Measurements from ENCODE around the gene HAUS2.
"Not testable (repeated sequence)": the region's sequence is repeated elsewhere in the genome, so short reads cannot be mapped to it uniquely, and the experiment has no call there.

HAUS2 gene

DNA sequence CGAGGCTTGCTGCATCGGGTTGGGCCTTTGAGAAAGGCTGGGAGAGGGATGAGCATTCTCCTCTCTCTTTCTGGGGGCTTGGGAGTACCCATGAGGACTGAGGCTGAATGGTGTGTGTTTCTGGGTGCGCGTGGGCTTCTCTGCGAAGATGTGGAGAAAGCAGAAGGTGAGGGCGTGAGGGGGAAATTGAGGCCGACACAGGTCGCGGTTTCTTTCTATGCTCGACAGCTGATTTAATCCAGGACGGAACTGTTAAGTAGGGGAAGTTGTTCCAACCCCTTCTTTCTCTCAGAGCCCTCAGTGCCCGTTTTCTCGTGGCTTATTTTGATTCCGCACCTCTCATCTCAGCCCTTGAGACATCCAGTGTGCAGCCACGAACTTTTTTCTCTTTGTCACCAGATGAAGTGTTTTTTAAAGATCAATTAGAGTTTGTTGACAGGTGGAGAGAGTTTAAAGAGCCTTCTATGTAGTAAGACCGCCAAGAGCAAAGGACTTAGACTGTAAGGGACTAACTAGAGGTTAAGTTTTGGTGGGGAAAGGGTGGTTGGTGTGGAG is 27.5 kb downstream of the HAUS2 start:
- no peak for DNase-seq

DNA sequence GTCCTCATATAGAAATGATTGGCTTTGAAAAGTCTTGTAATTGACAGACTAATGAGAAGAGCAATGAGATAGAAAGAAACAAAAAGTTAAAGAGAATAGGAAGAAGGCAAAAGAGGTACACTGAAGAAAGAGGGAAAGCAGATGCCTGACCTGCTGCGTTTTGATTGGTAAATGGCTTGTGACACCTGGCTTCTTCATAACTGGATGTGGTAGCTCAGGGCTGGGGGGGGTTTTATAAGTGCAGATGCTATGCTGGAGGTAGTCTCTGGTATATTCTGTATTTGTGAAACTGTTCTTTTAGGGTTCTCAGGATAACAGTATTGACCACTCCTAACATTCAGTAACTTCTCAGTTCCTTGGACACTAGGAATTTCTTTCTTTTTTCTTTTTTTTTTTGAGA is 28.1 kb downstream of the HAUS2 start:
- DNase-seq = no peak

DNA sequence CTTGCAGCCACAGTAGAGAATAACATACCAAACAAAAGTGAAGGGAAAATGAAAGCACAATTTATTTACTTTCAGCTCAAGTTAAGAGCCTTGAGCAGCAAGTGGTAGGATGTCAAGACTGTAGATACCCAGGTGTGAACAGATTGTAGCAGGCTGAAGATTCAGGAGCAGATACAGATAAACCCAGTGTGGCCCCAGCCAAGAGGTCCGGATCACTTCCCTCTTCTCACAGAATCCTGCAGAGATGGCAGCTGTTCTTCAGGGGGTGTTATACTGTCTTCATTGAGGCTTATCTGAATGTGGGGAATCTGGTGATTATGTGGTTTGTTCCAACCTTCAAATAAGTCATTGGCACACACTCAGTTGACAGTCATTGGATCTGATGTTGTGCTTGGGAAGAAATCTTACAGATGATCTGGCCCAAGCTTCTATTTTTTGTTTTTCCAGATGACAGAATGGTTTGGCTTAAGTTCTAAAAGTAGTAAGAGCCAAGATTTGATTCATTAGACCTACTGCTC is 28.9 kb downstream of the HAUS2 start:
- DNase-seq = no peak

DNA sequence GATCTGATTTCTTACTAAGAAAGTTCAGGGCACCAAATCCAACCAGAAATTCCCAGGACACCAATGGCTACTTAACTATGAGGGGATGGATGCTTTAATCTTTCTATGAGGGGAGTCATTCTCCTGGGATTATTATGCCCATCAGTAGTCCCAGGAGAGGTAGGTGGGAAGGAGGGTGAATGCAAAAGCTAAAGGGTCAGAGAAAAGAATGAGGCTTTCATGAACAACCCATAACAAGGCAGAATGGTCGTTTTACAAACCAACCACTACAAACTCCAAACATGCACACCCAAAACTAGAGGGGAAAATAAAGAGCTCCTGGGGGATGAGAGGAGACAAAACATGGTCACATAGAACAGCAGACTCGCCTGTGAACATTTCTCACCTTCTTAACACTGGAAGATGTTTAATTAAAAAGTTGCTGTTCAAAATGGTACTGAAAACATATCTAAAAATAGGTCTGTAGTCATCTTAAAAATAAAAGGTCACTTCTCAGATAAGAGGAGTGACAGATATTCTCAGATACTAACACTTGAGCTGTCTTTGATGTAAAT is 30.4 kb downstream of the HAUS2 start:
- DNase-seq = no peak

DNA sequence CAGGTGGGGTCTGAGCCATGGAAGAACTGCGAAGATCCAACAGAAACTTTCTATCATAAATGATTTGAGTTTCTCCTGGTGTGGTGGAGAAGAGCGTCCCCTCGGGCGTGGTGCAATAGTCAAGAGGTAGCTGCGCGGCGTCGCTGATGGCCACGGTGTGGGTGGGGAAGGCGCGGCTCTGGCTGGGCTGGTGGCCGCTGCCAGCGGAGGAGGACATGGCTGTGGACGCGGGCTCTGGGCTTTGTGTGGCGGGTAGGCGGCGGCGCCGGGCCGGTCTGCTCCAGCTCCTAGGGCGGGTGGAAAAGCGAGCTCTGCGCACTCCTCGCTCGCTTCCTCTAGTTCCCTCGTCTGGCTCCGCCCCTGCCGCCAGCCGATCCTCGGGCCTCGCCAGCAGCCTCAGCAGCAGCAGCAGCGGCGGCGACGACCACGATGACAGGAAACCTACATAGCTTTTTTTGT is 32.7 kb downstream of the HAUS2 start:
- peak; percentile 85 for DNase-seq

DNA sequence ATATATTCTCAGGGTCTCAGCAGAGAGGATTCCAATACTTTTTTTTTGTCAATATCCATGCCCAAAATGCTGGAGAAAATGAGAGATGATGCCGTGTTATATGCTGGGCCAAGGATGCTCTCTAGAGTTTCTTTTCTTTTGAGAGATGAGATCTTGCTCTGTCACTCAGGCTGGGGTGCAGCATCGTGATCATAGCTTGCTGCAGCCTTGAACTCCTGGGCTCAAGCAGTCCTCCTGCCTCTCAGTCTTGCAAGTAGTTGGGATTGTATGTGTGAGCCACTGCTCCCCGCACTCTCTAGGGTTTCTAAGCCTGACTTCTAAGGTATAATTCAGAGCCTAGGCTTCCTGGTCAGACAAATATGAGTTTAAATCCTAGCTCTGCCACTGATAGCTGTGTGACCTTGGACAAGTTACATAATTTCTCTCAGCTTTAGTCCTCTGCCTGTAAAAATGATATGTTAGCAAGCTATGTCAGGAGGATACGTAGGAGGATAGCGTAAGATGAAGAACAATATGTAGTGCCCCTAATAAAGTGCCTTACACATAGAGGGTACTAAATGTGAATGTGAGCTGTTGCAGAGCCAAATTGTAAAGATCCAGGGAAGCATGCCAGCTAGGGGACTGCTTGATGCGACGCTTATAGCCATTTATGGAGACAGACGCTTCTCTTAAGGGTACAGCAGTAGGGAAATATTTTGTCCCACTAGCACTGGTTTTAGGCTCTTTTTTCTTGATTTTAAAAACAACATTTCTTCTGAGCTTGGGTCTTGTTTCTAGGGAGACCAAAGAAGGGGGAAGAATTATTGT is 34.1 kb downstream of the HAUS2 start:
- DNase-seq = no peak

DNA sequence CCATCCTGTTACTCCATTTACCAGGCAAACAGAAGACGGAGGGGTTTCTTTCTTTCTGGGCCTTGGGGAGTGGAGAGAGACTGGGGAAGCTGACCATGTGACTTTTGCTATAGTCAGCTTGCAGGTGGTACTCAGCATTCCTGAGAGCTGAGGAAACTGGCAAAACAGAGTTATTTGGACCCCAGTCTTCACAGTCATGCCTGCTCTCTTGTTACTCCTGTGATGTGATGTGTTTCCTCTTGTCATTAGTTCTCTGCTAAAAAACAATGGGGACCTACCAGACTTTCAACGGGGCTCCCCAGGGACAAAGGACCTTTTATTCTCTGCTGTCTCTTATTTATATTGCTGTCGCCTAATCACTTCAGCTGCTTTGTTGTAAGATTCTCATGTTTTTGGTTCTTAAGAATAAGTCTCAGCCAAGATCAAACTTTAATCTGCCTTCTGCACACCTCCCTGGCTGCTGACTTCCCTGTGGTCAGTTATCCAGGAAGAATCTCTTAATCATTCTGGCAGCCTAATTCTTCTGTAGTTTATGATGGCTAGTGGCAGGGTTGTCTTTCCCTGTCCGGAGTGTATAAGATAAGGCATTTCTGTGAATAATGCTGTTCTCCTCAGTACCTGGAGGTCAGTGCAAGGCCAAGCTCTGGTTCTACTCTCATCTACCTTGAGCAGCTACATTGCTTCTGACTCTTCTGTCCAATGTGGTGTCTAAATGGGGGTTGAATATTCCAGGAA is 35.6 kb downstream of the HAUS2 start:
- no peak for DNase-seq

DNA sequence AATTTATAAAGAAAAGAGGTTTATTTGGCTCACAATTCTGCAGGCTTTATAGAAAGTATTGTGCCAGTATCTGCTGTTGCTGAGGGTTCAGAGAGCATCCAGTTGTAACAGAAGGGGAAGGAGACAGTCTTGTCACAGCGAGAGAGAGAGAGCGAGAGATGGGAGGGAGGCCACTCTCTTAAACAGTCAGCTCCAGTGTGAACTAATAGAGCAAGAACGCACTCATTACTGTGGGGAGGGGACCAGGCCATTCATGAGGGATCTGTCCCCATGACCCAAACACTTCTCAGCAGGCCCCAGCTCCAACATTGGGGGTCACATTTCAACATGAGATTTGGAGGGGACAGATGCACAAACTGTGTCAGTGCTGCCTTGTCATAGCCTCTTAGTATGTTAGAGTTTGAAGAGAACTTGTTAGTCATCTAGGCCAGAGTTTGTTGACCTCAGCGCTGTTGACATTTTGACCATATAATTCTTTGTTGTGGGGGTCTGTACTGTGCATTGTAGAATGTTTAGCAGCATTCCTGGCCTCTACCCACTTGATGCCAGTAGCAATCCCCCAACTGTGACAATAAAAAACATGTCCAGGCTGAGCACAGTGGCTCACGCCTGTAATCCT is 42.1 kb downstream of the HAUS2 start:
- DNase-seq = no peak

DNA sequence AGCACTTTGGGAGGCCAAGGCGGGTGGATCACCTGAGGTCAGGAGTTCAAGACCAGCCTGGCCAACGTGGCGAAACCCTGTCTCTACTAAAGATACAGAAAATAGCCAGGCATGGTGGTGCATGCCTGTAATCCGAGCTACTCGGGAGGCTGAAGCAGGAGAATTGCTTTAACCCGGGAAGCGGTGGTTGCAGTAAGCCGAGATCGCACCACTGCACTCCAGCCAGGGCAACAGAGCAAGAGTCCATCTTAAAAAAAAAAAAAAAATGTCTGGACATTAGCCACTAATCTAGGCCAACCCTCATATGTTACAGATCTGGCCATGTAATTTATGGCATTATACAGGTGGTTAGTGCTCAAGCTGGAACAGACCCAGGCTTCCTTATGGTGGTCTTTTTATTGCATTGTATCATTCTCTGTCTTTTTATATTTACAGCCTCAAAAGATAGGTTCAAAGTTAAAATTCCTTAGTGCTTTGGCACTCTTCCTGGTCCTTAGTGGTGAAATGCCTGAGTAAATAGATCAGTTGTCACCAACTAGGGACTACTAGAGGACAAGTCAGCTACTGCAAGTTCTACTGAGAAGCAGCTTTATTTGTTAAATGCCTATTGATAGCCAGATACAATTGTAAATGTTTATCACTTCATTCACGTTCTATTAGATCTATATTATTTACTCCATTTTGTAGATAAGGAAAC is 42.7 kb downstream of the HAUS2 start:
- DNase-seq = peak in 1 of 2 donors; percentile 18

DNA sequence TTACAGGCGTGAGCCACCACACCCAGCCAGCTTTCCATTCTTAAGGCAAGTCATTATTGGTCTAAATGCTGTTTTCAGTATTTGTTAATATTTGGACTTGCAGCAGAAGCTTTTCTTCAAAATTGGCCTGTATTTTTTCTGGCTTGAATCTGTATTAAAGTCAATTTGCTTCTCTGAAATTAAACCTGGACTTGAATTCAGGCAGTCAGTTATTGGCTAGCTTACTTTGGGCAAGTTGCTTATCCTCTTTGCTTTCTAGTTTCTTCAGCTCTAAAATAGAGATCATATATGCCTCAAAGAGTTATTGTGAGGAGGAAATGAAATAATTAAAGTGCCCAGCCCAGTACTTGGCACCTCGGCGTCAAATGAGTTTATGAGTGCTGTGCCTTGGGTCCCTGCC is 44.1 kb downstream of the HAUS2 start:
- DNase-seq = no peak

DNA sequence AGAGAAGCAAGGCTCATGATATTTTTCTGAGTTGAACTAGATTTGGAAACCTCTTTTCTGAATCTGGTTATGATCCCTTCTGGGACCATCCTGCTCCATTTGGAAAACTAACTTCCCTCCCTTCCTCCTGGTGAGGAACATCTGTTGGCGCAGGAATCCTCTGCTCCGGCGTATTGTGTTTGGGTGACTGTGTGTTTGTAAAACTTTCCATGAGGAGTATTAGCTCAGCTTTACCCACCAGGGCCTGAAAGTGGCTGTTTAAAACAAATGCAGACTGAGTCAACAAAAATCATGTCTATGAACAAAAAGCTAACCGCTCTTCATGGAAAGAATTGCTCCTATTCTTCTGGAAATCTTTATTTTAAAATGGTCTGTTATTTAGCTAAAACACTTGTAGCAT is 44.5 kb downstream of the HAUS2 start:
- DNase-seq = no peak

DNA sequence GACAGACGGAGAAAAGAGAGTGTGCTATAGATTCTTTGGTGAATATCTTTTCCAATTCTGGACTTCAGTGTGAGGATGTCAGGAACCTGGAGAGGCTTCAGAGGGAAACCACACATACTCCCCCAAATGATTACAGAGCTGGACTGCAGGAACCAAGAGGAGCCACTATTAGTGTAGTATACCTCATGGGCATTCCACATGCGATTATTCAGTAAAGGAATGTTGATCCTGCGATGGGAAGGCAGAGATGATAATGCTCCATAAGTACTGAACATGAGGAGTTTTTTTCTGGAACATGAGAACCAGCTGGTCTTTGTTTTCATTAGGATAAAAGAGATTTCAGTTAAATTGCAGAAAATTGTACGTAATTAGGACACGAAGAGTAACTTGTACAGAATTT is 45.5 kb downstream of the HAUS2 start:
- DNase-seq = no peak

DNA sequence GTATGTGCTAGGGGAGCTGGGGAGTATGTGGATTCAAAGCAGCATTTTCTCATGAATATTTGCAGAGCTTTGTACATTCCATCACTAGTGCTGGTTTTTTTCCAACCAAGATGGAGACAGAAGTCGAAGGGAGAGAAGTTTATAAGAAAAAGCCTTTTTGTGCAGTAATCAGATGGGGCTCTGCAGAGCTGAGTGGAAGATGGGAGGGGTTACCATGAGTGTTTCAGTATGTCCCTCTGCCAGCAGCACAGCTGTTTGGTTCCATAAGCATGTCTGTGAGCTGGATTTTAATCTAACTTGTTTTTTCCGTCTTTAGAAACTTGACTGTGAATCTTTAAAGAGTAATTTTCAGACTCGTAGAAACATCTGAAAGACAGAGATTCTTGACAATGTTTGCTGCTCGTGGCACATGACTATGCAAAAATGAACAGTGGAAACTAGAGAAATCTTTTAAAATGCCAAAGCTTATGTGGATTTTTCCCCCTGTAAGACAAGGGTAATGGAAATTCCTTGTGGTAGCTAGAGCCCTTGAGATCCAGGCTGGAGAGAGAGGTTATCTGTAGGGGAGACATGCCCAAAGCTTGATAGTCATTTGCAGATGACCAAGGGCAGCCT is 47.1 kb downstream of the HAUS2 start:
- no peak for DNase-seq

DNA sequence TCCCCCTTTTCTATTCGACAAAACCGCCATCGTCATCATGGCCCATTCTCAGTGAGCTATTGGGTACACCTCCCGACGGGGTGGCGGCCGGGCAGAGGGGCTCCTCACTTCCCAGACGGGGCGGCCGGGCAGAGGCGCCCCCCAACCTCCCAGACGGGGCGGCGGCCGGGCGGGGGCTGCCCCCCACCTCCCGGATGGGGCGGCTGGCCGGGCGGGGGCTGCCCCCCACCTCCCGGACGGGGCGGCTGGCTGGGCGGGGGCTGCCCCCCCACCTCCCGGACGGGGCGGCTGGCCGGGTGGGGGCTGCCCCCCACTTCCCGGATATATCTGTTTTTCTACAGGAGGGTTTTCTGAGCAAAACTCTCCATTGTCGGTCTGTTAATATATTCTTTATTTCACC is 52.7 kb downstream of the HAUS2 start:
- DNase-seq = not testable (repeated sequence)

DNA sequence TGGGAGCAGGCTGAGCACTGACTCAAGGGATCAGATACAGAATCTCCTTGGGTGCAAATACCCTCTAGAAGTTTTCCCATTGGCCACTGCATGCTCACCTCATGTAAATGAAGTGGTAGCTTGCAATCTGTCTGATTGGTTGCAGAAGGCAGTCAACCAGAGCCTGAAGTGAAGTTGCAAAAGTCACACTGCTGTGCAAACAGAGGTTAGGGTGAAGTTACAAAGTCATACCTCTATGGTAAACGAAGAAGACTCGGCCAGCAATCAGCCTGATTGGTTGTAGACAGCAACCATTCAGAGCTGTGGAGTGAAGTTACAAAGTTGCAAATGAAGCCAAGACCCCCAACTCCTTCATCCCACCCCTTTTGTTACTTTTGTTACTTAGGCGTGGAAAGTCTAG is 53.9 kb downstream of the HAUS2 start:
- DNase-seq = no peak

DNA sequence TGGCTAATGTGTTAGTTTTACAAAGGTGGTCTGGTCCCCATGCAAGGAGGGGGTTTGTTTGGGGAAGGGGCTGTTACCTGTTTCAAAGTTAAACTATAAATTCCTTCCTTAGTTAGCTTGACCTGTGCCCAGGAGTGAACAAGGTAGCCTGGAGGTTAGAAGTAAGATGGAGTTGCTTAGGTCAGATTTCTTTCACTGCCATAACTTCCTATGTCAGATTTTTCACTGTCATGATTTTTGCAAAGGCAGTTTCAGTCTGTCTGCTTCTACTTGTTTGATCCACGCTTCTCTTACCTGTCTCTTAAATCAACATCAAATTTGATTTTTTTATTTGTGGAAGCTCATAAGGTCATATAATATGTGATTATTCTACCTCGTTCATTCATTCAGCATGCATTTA is 55.3 kb downstream of the HAUS2 start:
- no peak for DNase-seq

DNA sequence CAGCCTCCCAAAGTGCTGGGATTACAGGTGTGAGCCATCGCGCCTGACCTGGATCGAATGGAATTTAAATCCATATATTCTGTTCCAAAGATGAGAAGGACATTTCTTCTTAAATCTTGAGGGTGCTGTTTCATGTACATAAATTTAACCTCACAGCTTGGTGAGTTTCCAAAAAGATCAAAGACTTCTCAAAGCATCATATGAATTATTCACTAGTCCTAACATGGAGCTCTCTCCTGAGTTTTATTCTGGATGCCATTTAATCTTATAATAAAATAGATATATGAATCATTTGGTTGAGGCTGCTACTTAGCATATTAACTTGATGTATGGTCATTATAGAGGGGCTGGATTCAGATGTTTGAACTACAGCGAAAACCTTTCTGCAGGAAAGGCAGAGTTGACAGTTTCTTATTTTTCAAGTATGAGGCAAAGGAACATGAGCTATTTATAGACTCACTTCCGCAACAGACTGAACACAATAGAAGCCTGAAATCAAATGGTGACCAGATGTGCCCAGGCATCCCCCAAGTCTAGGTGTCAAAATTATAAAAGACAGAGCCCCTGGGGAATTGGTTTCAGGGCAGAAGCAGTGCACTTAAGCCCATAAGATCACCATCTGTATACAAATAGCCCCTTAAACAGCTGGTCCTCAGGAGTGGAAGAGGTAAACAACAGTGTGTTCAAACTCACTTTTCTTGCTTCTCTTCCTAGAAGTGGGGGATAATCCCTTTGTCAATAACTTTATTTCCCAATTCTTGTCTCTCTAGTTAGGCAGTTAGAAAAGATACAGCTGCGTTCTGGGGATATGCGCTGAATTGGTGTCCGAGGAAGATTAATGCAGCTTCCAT is 56.5 kb downstream of the HAUS2 start:
- peak; percentile 10 to 17 for DNase-seq

DNA sequence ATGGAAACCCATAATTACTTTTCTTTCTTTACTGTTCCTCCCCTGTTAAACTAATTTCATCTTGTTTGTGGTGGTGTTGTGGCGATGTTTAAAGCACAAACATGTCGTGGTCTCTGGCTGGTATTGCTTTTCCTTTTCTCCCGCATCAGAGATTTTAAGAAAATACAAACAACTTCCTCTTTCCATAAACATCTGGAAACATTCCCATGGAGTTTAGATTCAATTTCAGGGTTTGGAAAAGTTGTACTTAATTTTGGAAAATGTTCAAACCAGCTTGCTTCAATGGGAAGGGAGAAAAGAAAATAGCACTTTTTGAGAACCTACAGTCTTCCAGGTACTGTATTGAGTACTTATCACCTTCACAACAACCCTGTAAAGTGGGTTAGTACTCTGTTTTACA is 57.2 kb downstream of the HAUS2 start:
- DNase-seq = no peak

DNA sequence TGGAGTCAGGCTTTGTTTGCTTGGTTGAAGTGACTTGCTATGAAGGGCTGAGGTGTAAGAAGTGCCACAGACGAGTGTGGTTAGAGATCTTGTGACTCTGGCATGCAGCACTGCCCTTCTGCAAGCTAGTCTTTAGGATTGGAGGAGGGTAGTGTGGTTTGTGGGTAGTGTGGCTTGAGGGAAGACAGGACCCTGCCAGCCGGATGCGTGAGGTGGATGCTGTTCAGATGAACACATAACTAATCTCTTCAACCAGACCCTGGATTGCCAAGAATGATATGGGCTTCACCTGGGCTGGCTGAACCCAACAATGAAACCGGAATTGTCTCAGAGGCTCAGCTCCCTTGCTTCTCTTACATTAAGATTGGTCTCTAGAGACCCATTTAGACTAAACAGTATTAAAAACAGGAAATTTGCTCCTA is 59.5 kb downstream of the HAUS2 start:
- no peak for DNase-seq

DNA sequence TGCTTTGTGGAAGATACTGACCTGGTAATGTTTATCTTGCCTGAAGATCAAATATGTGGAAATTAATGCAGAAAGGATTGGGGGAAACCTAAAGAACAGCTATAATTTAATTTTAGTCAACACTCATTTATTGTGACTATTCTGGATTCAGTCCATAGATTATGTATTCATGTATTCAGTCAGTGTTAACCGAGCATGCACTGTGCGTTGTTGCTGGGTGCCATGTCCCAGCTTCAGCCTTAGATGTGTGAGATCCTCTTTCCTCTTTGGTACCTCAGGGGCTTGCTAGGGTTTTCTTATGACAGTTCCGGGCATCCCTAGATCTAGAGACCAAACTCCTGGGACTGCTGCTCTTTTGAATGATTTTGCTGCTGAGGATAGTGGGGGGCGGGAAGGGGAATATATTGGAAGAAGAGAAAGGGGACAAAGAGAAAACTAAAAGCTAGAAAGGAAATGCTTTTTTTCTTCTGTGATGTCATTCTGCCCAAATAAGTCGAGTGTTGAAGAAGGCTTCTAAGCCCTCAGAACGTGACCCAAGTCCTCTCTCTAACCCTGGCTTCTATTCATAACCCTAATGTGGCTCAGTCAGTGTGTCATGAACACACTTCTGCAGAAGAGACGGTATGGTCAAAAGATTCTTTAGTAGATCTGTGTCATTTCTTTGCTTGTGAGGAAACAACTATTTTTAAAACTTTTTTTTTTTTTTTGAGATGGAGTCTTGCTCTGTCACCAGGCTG is 60.3 kb downstream of the HAUS2 start:
- DNase-seq = no peak
